ENCODE data around the gene SNX25.

SNX25 gene

DNA sequence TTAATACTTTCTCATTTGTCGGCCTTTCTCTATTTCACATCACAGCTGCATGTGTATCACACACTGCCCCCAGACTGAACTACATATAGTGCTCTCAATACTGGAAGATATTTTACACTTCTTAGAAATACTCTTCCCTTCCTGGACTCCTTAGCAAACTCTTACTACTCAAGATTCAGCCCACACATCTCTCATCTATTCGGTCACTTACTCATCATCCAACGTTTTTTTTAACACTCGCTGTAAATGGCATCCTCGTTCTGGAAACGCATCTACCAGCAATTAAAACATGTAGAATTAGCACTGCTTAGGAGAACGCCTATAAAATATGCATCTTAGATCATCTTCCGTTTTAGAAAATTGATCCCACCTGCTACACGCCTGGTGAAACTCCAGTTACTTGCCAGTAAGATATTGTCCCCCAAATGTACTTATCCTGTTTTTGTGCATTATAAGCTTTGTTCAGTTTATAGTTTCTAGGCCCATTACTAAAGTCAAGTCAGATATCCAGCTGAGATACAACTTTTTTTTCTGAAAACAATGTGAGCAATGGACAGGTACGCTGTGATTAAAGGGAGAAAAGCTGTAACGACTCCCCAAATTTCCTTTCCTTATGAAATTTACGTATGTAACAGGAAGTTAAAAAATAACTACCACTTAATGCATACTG, 185.3 kb downstream of the SNX25 start:
- Mint-ChIP-seq H3K9me3 (no peaks in the 10 kb centered on the region), H3K4me3 (peak overlapping the region; percentile 90), H3K27ac (peak overlapping the region; percentile 96), H3K36me3 (ENCODE audit: low read depth) (peaks cover 26% of the 10 kb centered on the region), H3K4me1 (ENCODE audit: low read depth) (peaks cover 39% of the 10 kb centered on the region), H3K27me3 (ENCODE audit: low read depth) (no peaks in the 10 kb centered on the region)
- peak; percentile 13 for DNase-seq (ENCODE audit: low spot score)

- Mint-ChIP-seq H3K27me3 (ENCODE audit: low read depth) (no peaks in the 10 kb centered on the region), H3K27ac (peak within 1 kb of the TSS; percentile 96), H3K4me1 (ENCODE audit: low read depth) (peaks cover 39% of the 10 kb centered on the region), H3K4me3 (peak within 1 kb of the TSS; percentile 90), H3K9me3 (no peaks in the 10 kb centered on the region), H3K36me3 (ENCODE audit: low read depth) (peaks cover 32% of the 10 kb centered on the region)
- DNase-seq (ENCODE audit: low spot score): no peak
These were observed 186.0 kb downstream of the SNX25 start, which contains the start of gene LRP2BP for GRCh38 chr4:185395238-185395955. Gene LRP2BP, minus strand, starts transcription at chr4:185395924. Its CDS starts 17,738 bp downstream, at chr4:185378186.

- Mint-ChIP-seq H3K4me1 (ENCODE audit: low read depth) (peaks cover 39% of the 10 kb centered on the region), H3K4me3 (peak overlapping the region; percentile 90), H3K27me3 (ENCODE audit: low read depth) (no peaks in the 10 kb centered on the region), H3K27ac (peak overlapping the region; percentile 96), H3K9me3 (no peaks in the 10 kb centered on the region), H3K36me3 (ENCODE audit: low read depth) (peaks cover 36% of the 10 kb centered on the region)
- peak; percentile 99 for DNase-seq (ENCODE audit: low spot score)
These were observed 186.7 kb downstream of the SNX25 start for GRCh38 chr4:185395956-185396723.

DNA sequence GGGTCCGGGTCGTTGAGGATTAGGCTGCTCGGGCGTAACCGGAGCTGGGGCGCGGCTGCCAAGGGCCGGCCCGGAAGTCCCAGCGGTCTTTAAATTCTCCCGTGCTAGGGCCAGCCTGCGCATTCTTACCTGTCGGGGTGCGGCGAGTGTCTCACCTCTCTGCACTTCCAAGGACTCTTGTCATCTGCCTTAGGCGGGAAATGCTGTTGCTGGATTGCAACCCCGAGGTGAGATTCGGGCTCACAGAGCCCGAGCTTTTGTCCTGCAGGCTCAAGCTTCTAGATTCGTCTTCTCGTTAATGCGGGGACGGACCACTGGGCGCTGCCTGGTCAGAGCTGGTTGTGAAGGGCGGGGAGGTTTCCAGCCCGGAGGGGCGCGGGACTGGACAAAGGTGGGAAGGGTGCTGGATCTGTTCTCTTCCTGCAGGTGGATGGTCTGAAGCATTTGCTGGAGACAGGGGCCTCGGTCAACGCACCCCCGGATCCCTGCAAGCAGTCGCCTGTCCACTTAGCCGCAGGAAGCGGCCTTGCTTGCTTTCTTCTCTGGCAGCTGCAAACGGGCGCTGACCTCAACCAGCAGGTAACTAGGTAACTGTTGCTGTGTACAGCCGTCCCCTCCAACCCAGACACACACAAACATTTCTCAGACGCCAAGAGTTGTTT, 187.5 kb downstream of the SNX25 start, which contains the start of gene ANKRD37:
ANKRD37 (plus strand) TSS at position 118 of the 662 bp plus-strand sequence; CDS start at position 201, 83 bp downstream.
- peaks cover 36% of the 10 kb centered on the region for H3K36me3 Mint-ChIP-seq (ENCODE audit: low read depth)

GRCh38 chr4:185398618-185399017, 189.2 kb downstream of the SNX25 start:
- peaks cover 37% of the 10 kb centered on the region for H3K4me1 Mint-ChIP-seq (ENCODE audit: low read depth)
- H3K36me3 Mint-ChIP-seq (ENCODE audit: low read depth): peaks cover 42% of the 10 kb centered on the region
- DNase-seq (ENCODE audit: low spot score): no peak
- H3K27me3 Mint-ChIP-seq (ENCODE audit: low read depth): no peaks in the 10 kb centered on the region
- peak overlapping the region; percentile 87 for H3K4me3 Mint-ChIP-seq
- no peak overlapping the region for H3K27ac Mint-ChIP-seq
- no peaks in the 10 kb centered on the region for H3K9me3 Mint-ChIP-seq

More for the DNA sequence above, 187.5 kb downstream of the SNX25 start, which contains the start of gene ANKRD37:
- Mint-ChIP-seq H3K9me3 (no peaks in the 10 kb centered on the region), H3K27ac (peak within 1 kb of the TSS; percentile 96), H3K4me3 (peak within 1 kb of the TSS; percentile 90), H3K4me1 (ENCODE audit: low read depth) (peaks cover 39% of the 10 kb centered on the region), H3K27me3 (ENCODE audit: low read depth) (no peaks in the 10 kb centered on the region)
- no peak for DNase-seq (ENCODE audit: low spot score)

GRCh38 chr4:185399466-185399865, 190.1 kb downstream of the SNX25 start:
- Mint-ChIP-seq H3K4me3 (peak overlapping the region; percentile 87), H3K27me3 (ENCODE audit: low read depth) (no peaks in the 10 kb centered on the region), H3K4me1 (ENCODE audit: low read depth) (peaks cover 34% of the 10 kb centered on the region), H3K36me3 (ENCODE audit: low read depth) (peaks cover 43% of the 10 kb centered on the region), H3K9me3 (no peaks in the 10 kb centered on the region), H3K27ac (no peak overlapping the region)
- DNase-seq (ENCODE audit: low spot score): no peak

DNA sequence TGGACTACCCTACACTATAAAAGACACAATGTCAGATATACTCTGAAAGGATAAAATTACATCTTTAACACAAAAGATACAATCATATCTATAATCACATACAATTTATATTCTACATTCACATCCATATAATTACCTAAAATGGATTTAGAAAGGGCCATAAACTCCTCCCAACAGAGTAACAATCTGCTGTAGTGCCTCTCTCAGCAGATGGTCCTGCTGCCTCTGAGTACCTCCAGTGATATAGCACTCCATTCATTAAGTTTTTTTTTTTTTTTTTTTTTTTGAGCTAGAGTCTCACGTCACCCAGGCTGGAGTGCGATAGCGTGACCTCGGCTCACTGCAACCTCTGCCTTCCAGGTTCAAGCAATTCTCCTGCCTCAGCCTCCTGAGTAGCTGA, 194.6 kb downstream of the SNX25 start:
- peaks cover 42% of the 10 kb centered on the region for H3K36me3 Mint-ChIP-seq (ENCODE audit: low read depth)
- no peak overlapping the region for H3K27ac Mint-ChIP-seq
- DNase-seq (ENCODE audit: low spot score): no peak
- no peak overlapping the region for H3K4me3 Mint-ChIP-seq
- no peaks in the 10 kb centered on the region for H3K27me3 Mint-ChIP-seq (ENCODE audit: low read depth)
- H3K4me1 Mint-ChIP-seq (ENCODE audit: low read depth): peaks cover 8% of the 10 kb centered on the region
- no peaks in the 10 kb centered on the region for H3K9me3 Mint-ChIP-seq

DNA sequence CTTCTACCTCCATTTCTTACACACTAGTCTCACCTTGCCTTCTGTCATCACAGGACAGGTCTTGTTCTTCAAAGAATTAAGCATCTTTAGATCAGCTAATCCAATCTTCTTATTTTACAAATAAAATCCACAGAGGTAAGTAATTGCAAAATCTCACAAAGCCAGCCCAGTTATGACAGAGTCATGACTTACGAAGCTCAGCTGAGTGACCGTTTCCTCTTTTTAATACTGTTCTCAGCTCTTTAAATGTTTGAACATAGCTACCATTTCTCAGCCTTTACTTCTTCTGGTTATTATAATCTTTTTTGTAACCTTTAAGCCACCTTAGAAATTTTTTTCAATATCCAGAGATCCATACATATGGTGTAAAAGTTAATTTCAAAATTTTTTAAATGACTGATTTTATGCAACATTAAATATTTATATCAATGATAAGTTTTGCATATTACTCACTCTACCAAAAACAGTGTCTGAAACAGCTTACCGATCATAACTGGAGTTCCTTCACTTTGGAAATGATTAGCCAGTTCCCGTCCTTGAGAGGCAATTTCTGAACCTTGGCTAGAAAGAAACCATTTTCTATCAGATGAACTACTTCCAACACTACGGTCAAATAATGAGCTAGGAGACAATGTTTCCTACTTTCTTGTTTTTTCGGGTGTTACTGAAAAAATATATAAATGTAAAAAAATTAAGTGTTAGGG, 196.1 kb downstream of the SNX25 start:
- H3K4me1 Mint-ChIP-seq (ENCODE audit: low read depth): peaks cover 1% of the 10 kb centered on the region
- no peaks in the 10 kb centered on the region for H3K9me3 Mint-ChIP-seq
- DNase-seq (ENCODE audit: low spot score): no peak
- H3K27ac Mint-ChIP-seq: no peak overlapping the region
- H3K36me3 Mint-ChIP-seq (ENCODE audit: low read depth): peaks cover 37% of the 10 kb centered on the region
- no peak overlapping the region for H3K4me3 Mint-ChIP-seq
- no peaks in the 10 kb centered on the region for H3K27me3 Mint-ChIP-seq (ENCODE audit: low read depth)

GRCh38 chr4:185408432-185408831, 199.0 kb downstream of the SNX25 start:
- Mint-ChIP-seq H3K36me3 (ENCODE audit: low read depth) (peaks cover 32% of the 10 kb centered on the region), H3K4me3 (no peak overlapping the region), H3K27me3 (ENCODE audit: low read depth) (no peaks in the 10 kb centered on the region), H3K4me1 (ENCODE audit: low read depth) (peaks cover 1% of the 10 kb centered on the region), H3K27ac (no peak overlapping the region), H3K9me3 (no peaks in the 10 kb centered on the region)
- no peak for DNase-seq (ENCODE audit: low spot score)

GRCh38 chr4:185411849-185412248, 202.5 kb downstream of the SNX25 start:
- Mint-ChIP-seq H3K4me3 (no peak overlapping the region), H3K36me3 (ENCODE audit: low read depth) (peaks cover 32% of the 10 kb centered on the region), H3K9me3 (no peaks in the 10 kb centered on the region), H3K4me1 (ENCODE audit: low read depth) (no peaks in the 10 kb centered on the region), H3K27ac (no peak overlapping the region), H3K27me3 (ENCODE audit: low read depth) (no peaks in the 10 kb centered on the region)
- no peak for DNase-seq (ENCODE audit: low spot score)

- no peak for DNase-seq (ENCODE audit: low spot score)
- Mint-ChIP-seq H3K27ac (no peak overlapping the region), H3K4me1 (ENCODE audit: low read depth) (no peaks in the 10 kb centered on the region), H3K27me3 (ENCODE audit: low read depth) (no peaks in the 10 kb centered on the region), H3K4me3 (no peak overlapping the region), H3K9me3 (no peaks in the 10 kb centered on the region), H3K36me3 (ENCODE audit: low read depth) (peaks cover 36% of the 10 kb centered on the region)
These were observed 203.0 kb downstream of the SNX25 start for GRCh38 chr4:185412412-185412811.

Data from T-helper 2 cell treated with Interferon-gamma antibody and Interleukin-4, amounts not matched to agents 5 μg/mL and 100 μg/mL, for 36 hours (primary cell).